Right lung (tissue), 5 donors: Measurements from ENCODE around the gene ADCY5. TPM values are rescaled to one million over a fixed set of nuclear protein-coding genes. Genes with fewer than 3 reads are reported as not detected.

Source experiments
- DNase-seq, 2 donors: peaks; one replicate each; pipeline ENCODE4 v3.0.0-alpha.2; 2013
- polyA plus RNA-seq, 5 donors: library from polyadenylated mRNA; unstranded; fragments of 120-200 nt; gene quantifications; one replicate each; pipeline versions ENCODE4 v1.2.1 to v1.2.3, GENCODE V29; 2013; ENCODE audit warnings: inconsistent platforms in 1 of 5, low replicate concordance in 1 of 5; ENCODE audit not compliant: insufficient read length in 5 of 5, insufficient read depth in 1 of 5

ADCY5 gene
- polyA plus RNA-seq, 5 donors, result 12.1 to 14.9 (median 13.4) TPM

- DNase-seq, result no peak
Measured at GRCh38 chr3:123344175-123344906, 104.5 kb downstream of the ADCY5 start.

GRCh38 chr3:123343296-123344174 lies 105.4 kb downstream of the ADCY5 start:
- no peak for DNase-seq

DNA sequence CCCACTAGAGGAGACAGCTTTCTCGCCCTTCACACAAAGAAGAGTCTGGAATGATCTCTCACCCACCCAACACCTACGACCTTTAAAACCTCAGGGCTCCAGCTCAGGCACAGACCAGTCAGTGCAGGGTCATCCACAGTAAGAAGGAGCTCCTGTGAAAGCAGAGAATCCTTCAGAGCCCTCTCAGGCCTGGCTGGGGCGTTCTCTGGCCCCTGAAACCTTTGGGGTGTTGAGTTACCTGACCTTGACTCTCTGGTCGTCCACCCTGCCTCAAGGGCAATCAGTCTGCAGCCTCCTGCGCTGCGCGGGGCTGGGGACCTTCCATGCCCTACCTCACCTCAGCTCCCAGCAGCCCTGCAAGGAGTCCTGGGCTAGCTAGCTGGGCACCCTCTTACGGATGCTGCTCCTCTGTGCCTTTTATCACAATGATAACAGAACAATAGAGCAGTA lies 106.2 kb downstream of the ADCY5 start:
- no peak for DNase-seq

DNA sequence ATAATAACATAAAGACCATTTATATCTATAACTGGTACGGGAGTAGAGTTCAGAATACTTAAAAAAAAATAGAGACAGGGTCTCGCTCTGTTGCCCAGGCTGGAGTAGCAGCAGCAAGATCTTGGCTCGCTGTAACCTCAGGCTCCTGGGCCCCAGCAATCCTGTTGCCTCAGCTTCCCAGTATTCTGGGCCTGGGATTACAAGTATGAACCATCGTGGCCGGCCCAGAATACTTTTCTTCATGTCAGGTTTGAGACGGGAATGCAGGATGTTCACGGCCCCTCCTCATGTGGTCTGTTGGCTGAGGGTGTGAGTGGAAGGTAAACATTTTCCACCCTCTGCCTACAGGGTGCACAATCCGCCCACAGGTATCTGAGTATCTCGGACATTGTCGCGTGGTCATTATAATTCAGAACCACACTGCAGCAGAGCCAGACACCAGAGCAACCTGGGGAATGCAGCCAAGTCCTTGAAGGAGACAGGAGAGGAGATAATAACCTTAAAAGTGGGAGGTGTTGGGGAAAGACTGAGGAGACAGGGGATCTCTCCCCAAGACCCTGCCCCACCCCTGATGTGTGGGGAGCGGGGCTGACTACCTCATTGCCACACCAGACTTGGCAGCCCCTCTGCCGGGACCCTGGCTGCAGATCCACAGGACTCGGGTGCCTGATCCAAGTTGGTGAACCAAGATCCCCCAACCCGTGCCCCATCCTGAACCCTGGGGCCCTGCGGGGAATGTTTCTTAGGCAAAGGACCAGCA lies 106.8 kb downstream of the ADCY5 start:
- DNase-seq, result no peak

DNA sequence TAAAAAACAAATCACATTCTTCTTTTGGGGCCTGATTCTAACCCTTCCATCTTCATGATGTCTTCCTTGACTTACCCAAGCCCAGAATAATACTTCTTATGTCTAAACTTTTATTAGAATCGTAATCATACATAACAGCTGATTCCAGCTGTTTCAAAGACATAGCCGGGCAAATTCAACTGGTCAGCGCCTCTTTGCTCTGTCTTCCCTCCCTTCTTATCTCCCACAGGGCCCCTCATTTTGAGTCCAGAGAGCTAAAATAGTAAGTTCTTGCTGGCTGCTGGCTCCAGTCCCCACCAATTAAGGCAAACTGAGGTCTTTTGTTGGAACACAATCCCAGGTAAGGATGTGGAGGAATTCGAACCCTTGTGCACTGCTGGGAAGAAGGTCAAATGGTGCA lies 108.6 kb downstream of the ADCY5 start:
- peak; percentile 56 to 57 for DNase-seq

GRCh38 chr3:123339302-123339701 lies 109.6 kb downstream of the ADCY5 start:
- no peak for DNase-seq

DNA sequence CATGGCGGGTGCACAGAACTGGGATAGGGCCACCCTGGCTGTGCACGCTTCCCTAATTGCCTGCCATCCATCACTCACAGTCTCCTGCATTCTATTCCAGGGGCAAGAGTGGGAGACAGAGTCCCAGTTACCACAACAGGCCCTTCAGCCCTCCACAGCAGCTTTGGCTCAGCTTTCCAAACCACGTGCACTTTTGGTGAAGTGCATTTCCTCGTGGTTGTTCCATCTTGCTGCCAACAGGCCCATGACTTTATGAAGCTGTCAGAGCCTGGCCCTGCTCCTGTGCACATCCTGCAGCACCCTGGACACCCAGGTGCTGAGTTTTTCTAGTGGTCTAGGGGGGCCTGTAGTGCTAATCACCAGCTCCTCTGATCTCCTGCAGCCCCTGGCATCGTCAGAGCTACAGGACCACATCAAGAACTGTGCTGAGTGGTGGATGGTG lies 110.2 kb downstream of the ADCY5 start:
- no peak for DNase-seq

DNA sequence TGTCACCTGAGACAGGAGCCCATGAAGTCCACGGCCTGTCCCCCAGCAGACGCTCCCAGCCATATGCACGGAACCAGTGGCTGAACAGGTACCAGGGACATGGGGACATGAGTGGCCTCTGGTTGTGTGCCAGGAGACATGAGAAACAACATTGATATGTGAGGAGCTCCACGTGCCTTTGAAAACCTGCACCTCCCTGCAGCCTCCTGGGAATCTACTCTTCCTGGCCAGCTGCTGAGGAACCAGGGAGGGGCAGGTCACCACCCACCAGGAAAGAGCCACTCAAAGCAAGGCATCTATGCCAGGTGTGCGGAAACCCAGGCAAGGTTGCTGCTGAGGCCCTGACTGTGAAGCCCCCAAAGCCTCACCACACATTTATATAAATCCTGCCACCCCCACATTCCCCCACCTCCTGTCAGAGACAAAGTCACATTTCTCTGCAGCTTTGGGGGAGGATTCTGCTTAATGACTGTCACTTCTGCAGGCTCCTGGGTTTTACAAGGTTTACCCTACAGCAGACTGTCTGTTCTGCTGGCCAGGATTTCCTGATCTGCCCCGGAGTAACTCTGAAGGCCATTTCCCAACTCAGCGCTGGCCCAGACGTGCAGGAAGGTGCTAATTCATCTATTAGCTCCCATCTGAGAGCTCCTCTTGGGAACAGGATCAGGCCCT lies 110.8 kb downstream of the ADCY5 start:
- no peak for DNase-seq

DNA sequence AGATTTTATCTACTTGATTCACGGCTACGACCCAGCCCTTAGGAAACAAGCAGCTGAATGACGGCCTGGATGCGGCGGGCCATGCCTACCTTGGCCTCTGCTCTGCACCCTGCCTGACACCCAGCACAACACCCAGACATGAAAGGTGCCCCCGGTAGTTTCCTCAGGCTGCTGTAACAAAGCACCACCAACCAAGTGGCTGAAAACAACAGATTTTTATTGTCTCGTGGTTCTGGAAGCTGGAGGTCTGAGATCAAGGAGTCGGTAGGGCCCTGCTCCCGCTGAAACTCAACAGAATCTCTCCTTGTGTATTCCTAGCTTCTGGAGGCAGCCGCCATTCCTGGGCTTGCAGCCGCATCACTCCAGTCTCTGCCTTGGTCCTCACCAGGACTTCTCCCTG lies 111.7 kb downstream of the ADCY5 start:
- DNase-seq, result no peak

- DNase-seq, result no peak
Measured at GRCh38 chr3:123336441-123336851, 112.4 kb downstream of the ADCY5 start.

GRCh38 chr3:123336001-123336400 lies 112.9 kb downstream of the ADCY5 start:
- no peak for DNase-seq

DNA sequence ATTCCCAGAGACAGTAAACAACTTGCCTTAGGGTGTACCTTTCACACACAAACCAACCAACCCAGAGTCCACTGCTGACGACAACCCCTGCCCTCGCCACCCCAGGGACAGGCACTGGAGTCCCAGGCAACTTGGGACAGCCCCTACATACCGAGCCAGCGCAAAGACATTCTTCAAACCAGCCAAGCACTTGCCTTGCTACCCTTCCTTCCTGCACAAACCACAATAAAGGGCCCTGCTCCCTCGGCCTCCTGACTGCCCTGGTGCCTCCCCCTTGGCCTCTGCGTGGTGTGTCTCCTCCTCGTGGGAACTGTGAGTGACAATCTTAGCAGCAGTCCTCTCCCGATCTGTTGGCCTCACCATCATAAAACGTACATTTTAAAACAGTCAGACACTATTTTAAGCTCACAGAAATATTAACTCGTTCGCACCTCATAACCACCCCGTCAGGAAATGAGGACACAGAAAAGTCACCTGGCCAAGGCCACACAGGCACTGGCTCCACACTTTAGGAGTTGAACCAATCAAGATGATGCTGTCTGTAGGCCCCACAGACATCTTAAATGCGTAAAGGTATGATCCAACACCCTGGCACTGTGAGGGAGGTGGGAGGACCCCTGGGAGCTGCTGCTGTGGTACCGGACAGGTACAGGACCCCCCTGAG lies 113.8 kb downstream of the ADCY5 start:
- no peak for DNase-seq

DNA sequence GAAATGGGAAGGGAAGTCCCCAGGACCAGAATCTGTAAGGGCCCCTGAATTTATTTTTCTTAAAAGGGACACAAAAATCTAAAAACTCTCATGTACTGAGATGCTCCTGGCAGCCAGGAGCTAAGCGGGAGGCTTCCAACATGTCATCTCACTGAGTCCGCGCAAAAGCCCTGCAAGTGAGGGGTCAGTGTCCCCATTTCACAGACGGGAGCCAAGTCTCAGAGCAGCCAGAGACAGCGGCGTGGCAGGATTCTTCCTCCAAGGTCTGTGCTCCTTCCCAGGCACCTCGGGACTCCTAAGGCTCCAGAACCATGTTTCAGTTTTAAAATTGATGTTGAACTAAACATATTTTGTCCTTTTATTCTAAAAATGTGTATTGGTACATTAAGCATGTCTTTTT lies 114.8 kb downstream of the ADCY5 start:
- DNase-seq, result no peak

DNA sequence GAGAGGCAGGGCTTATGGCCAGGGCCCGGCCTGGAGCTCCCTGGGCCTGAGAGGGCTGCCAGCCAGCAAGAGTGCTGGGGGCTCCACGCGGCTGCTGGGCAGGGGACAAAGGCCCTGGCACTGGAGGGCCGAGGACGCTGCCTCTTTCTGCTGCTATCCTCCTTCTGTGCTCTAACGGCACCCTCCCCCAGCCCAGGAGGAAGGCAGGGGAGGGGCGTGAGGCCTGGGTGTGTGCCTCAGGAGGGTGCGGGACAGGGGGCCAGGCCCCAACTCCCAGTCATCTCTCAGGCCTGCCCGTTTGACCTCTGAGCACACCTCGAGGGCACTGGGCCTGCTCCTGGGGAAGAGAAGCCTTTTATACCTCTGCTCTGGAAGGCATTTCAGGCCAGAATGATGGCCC lies 115.5 kb downstream of the ADCY5 start:
- DNase-seq, result no peak

- no peak for DNase-seq
Measured at GRCh38 chr3:123332124-123332641, 116.7 kb downstream of the ADCY5 start.

DNA sequence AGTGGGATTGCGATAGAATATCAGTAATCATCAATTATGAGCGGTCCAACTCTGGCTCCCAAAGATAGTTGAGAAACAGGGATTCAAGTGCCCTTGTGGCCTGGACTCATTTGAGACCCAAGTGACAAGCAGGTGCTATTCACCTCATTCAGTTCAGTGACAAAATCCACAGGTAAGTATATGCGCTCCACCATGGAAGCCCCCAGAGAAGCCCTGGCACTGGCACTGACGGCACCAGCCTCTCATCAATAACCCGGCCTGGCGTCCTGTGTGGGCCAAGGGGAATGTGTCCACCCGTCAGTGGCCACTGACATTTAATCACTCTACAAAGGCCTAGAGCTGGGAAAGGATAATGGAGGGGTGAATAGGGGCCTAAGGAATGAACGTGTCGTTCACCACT lies 117.2 kb downstream of the ADCY5 start:
- no peak for DNase-seq

DNA sequence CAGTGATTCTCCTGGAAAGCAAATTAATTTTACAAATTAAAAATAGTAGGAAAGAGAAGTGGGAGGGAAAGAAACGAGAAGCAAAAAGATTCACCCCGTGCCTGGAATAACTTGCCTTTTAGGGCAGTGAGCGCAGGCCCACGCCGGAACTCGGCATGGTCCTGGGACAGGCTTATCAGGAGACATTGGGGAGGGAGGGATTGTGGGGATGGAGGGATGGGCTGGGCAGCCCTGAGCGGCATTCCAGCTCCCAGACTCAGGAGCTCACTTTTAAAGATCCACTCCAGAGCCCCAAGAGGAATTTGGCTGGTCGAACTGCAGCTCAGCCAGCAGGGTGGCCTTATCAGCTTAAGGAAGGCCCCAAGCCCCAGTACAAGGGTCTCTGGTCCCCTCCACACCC lies 117.9 kb downstream of the ADCY5 start:
- no peak for DNase-seq

DNA sequence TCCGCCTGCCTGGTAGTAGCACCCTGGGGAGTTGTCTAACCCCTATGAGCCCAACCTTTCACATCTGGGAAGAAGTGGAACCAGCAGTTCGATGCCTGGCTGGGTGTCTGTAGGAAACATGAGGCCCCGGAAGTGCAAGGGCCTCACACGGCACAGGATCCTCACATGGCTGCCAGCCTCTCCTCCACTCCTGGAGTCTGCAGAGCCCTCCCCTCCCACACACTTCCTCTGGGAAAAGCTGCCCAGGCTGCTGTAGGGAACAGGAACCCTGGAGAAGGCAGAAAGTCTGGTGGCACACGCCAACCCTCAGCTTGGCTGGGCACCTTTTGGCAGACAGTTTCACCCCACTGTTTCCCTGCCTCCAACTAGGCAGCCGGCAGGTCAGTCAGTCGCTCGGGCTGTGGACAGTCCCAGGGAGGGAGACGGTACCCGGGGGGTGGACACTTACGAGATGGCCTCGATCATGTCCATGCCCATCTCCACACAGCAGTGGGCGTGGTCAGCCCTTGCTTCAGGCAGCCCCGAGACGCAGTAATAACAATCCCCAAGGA lies 118.4 kb downstream of the ADCY5 start:
- no peak for DNase-seq

GRCh38 chr3:123329636-123330340 lies 119.1 kb downstream of the ADCY5 start:
- no peak for DNase-seq
